PFSK-1 (cell line): ENCODE results near the gene ARHGEF18.

ENCODE experiments used
- FOXP2 ChIP-seq: optimal IDR thresholded peaks from 2 replicates; pipeline ENCODE3; 2011; ENCODE audit warnings: borderline replicate concordance, control low read depth, inconsistent platforms; ENCODE audit not compliant: insufficient read depth; ENCODE audit errors: extremely low read length, extremely low read depth
- POLR2AphosphoS5 ChIP-seq: IDR thresholded peaks from 2 replicates; pipeline ENCODE4 v1.6.1; 2012; ENCODE audit warnings: low read depth, mild to moderate bottlenecking, control low read depth, low read length, moderate library complexity
- REST ChIP-seq, 2 experiments: IDR thresholded peaks; 2 replicates each; pipeline versions ENCODE4 v1.6.1 to v1.8.0; 2011 to 2012; ENCODE audit warnings: low read depth in 2 of 2, low read length in 2 of 2, control low read depth in 1 of 2, inconsistent platforms in 1 of 2, mild to moderate bottlenecking in 1 of 2, moderate library complexity in 1 of 2; ENCODE audit not compliant: insufficient read depth in 1 of 2
- SIN3A ChIP-seq: IDR thresholded peaks from 2 replicates; pipeline ENCODE4 v1.6.1; 2012; ENCODE audit warnings: mild to moderate bottlenecking, low read length, moderate library complexity, borderline replicate concordance; ENCODE audit not compliant: insufficient read depth
- TAF1 ChIP-seq: IDR thresholded peaks from 2 replicates; pipeline ENCODE4 v1.6.1; 2012; ENCODE audit warnings: low read length, control low read depth, borderline replicate concordance; ENCODE audit not compliant: insufficient read depth

Gene ARHGEF18

DNA sequence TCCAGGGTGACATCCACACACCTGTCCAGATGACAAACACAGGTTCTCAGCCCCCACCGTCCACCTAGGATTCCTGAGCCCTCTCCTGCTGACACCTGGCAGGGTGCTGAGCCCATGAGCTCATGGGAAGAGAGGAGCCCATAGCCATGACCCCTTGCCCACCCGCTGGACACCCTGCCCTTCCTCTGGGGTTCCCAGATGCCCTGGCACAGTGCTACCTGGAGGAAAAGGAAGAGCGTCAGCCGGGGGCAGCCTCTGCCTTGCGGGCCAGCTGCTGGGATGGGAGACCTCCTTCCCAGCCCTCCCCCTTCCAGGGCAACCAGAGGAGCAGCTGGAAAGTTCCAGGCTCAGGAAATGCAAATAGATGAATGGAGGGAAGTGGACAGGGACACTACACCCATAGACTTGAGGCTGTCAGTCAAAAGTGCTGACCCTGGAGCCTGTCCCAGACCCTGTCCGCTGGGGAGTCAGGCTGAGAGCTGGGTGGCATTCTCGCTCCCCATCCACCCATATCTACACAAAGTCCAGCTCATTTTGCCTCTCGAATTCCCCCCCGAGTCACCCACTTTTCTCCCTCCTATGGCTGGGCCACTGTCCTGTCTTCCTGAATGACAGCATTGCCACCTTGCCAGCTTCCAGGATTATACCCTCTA is 12.3 kb upstream of the ARHGEF18 start:
- TF ChIP-seq FOXP2 (no peak), REST (IDR thresholded peaks at IDR 0.05; ENCODE audit: insufficient read depth in 1 of 2, low read depth in 2 of 2, low read length in 2 of 2) (no peak), SIN3A (no peak), TAF1 (no peak), POLR2AphosphoS5 (no peak)

DNA sequence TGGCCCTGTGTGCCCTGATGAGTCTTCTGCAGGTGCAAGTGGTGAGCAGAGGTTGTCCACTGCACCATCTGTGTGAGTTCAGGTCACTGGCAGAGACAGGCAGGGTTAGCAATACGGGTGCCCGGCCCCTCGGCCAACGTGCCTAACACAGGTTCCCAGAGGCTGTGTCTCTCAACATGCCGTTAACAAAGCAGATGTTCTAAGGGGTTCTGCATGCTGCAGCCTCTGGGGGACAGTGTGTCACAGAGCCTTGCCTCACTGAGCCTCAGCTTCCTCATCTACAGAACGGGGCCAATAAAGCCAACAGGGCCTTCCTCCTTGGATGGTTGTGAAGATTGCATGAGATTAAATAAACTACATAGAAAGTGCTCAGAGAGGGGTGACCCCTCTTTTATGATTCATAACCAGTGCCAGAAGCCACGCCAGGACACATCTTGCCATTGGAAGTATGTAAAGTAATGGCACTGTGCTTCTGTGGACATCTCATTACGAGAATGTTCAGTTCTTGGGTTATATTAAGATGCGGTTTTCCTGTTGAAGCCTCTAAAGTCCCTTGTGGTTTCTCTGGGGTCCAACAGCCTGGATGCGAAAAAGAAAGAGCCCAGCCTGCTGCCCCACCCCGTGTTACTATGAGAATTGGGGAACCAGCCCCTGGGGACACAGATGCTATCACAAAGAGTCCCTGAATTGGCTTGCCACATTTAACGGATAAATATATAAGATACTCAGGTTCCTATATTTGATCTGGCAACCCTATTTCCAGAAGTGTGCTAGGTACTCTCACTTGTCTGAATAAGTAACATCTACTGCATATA is 11.2 kb upstream of the ARHGEF18 start:
- TF ChIP-seq FOXP2, result no peak
- no peak for TF ChIP-seq TAF1
- TF ChIP-seq SIN3A, result no peak
- no peak for TF ChIP-seq REST (IDR thresholded peaks at IDR 0.05; ENCODE audit: insufficient read depth in 1 of 2, low read depth in 2 of 2, low read length in 2 of 2)
- no peak for TF ChIP-seq POLR2AphosphoS5

GRCh38 chr19:7340959-7341837 is 7.5 kb upstream of the ARHGEF18 start:
- no peak for TF ChIP-seq POLR2AphosphoS5
- no peak for TF ChIP-seq REST (IDR thresholded peaks at IDR 0.05; ENCODE audit: insufficient read depth in 1 of 2, low read depth in 2 of 2, low read length in 2 of 2)
- no peak for TF ChIP-seq SIN3A
- no peak for TF ChIP-seq FOXP2
- no peak for TF ChIP-seq TAF1

GRCh38 chr19:7342143-7342542 is 6.6 kb upstream of the ARHGEF18 start:
- TF ChIP-seq REST (IDR thresholded peaks at IDR 0.05; ENCODE audit: insufficient read depth in 1 of 2, low read depth in 2 of 2, low read length in 2 of 2), result no peak
